Small intestine (tissue), 7 donors: ENCODE results near the gene SLC38A3. TPM values are rescaled to one million over a fixed set of nuclear protein-coding genes. Genes with fewer than 3 reads are reported as not detected.

Source experiments
- DNase-seq, 2 donors: peaks; one replicate each; pipeline versions ENCODE4 v3.0.0 to v3.0.0-alpha.2; 2013
- FAIRE-seq: peaks from 2 replicates; lab custom pipeline; 2012; peaks lifted over from hg19 to GRCh38; lab: Jason Lieb, UNC
- H3K27ac ChIP-seq, 3 donors: one replicate each; pipeline ENCODE4 v1.5.1; 2013; ENCODE audit warnings: low read length in 2 of 3, mild to moderate bottlenecking in 2 of 3, control low read depth in 1 of 3, inconsistent platforms in 1 of 3, low read depth in 1 of 3, moderate library complexity in 1 of 3
- H3K27me3 ChIP-seq, 3 donors: one replicate each; pipeline ENCODE4 v1.6.1; 2013; ENCODE audit warnings: low read length in 3 of 3, inconsistent platforms in 1 of 3; ENCODE audit not compliant: control insufficient read depth in 3 of 3, insufficient read depth in 3 of 3
- H3K36me3 ChIP-seq, 3 donors: one replicate each; pipeline ENCODE4 v1.6.1; 2013; ENCODE audit warnings: low read length in 3 of 3, inconsistent platforms in 1 of 3, low read depth in 1 of 3, mild to moderate bottlenecking in 1 of 3, moderate library complexity in 1 of 3; ENCODE audit not compliant: control insufficient read depth in 3 of 3, insufficient read depth in 2 of 3
- H3K4me1 ChIP-seq, 3 donors: one replicate each; pipeline ENCODE4 v1.6.1; 2013; ENCODE audit warnings: low read length in 2 of 3, inconsistent platforms in 1 of 3, low read depth in 1 of 3, mild to moderate bottlenecking in 1 of 3, moderate library complexity in 1 of 3; ENCODE audit not compliant: control insufficient read depth in 3 of 3, insufficient read depth in 2 of 3
- H3K4me3 ChIP-seq, 3 donors: one replicate each; pipeline ENCODE4 v1.5.1; 2013; ENCODE audit warnings: low read length in 3 of 3, control low read depth in 1 of 3, inconsistent platforms in 1 of 3, low read depth in 1 of 3, mild to moderate bottlenecking in 1 of 3, moderate library complexity in 1 of 3
- H3K9me3 ChIP-seq, 2 donors: one replicate each; pipeline ENCODE4 v1.6.1; 2013; ENCODE audit warnings: low read depth in 1 of 2, low read length in 1 of 2; ENCODE audit not compliant: control insufficient read depth in 2 of 2, insufficient read depth in 1 of 2
- WGBS, 3 donors: extraction: QIAGEN DNeasy Blood & Tissue Kit; methylation state at CpG; one replicate each; pipeline ENCODE4 v1.1.7; 2013; 5-methylcytosine and 5-hydroxymethylcytosine counted together
- polyA plus RNA-seq, 4 donors: library from polyadenylated mRNA; stranded (reverse) in 3 of 4; unstranded in 1 of 4; fragments of 200-250 nt in 3 of 4; fragments of 120-200 nt in 1 of 4; gene quantifications; one replicate each; pipeline versions ENCODE4 v1.2.1 to v1.2.3, GENCODE V29; 2013
- donor health status: healthy with polysubstance abuse.
- donor health status: control.
- donor health status: control.
- donor health status: Bipolar disorder and iron deficiency.
- donor health status: healthy.

Gene SLC38A3
- polyA plus RNA-seq, 4 donors, result 2.1 to 2.4 TPM; not detected in 2

DNA sequence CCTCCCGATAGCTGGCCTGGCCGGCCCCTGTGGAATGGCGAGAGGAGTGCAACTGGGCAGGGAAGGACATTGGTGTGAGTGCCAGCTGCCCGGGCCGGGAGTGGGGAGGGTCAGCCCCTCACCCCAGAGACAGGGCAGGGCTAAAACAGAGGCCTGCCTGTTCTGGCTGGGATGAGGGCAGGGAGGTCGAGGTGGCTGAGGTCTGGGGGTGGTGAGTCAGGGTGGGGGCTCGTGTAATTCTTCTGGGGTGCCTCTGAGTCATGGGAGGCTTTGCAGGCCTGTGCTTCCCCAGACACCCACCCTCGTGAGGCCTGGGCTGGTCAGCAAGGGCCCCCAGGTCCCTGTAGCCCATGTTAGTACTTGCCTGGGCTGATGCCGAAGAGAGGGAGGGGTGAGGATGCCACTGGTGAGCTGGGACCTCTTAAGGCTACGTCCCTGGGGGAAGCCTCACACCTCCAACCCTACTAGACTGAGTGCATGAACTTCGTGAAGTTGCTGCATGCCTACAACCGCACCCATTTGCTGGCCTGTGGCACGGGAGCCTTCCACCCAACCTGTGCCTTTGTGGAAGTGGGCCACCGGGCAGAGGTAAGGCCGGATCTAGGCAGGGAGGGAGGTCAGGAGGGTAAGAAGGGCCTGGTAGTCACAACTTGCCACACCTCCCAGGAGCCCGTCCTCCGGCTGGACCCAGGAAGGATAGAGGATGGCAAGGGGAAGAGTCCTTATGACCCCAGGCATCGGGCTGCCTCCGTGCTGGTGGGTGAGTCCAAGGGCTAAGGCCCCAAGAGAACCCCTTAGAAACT, 65.6 kb downstream of the SLC38A3 start:
- DNase-seq (peak in 1 of 2 donors; percentile 47), FAIRE-seq (no peak)
- Histone ChIP-seq H3K27ac (peak overlapping the region; percentile 93 to 99 (median 98)), H3K4me1 (peaks cover 0 to 84% (median 4%) of the 10 kb centered on the region in 3 donors), H3K4me3 (peak overlapping the region in 2 of 3 donors; percentile 65 to 66), H3K27me3 (peaks cover 0 to 22% (median 3%) of the 10 kb centered on the region in 3 donors), H3K9me3 (no peaks in the 10 kb centered on the region), H3K36me3 (peaks cover 2 to 52% (median 6%) of the 10 kb centered on the region in 3 donors)
- 63 to 77% (median 67%) methylated on average over 17 to 19 of the region's 19 CpGs for WGBS, 3 donors

Other genes with a start within 250 kb of the SLC38A3 start
- gene RBM5, start 116.4 kb upstream of the SLC38A3 start, polyA plus RNA-seq, result 100 to 1,000 TPM in 1 of 4 donors, 10 to 100 TPM in 3; 57.1 to 216 (median 84.3) TPM
- gene SEMA3F, start 49.9 kb upstream of the SLC38A3 start, polyA plus RNA-seq, result 10 to 100 TPM in 1 of 4 donors, 1 to 10 TPM in 3; 3.0 to 35.7 (median 4.3) TPM
- gene GNAT1, start 13.7 kb upstream of the SLC38A3 start, polyA plus RNA-seq, result not detected
- gene GNAI2, start 30.9 kb downstream of the SLC38A3 start, polyA plus RNA-seq, result 100 to 1,000 TPM in 2 of 4 donors, 10 to 100 TPM in 2; 23.9 to 117 (median 81.9) TPM
- gene SEMA3B, start 63.9 kb downstream of the SLC38A3 start, polyA plus RNA-seq, result 100 to 1,000 TPM in 3 of 4 donors, 10 to 100 TPM in 1; 39.2 to 204 (median 154) TPM
- under 1 TPM in 3 of 4 donors, not detected in 1; 0.21 to 0.54 (median 0.30) TPM for gene LSMEM2, start 73.8 kb downstream of the SLC38A3 start, polyA plus RNA-seq
- gene IFRD2, start 87.2 kb downstream of the SLC38A3 start, polyA plus RNA-seq, result 10 to 100 TPM; 46.3 to 93.4 (median 71.0) TPM
- gene HYAL3, start 94.1 kb downstream of the SLC38A3 start, polyA plus RNA-seq, result 1 to 10 TPM; 1.6 to 4.1 (median 2.5) TPM
- gene NAA80, start 94.1 kb downstream of the SLC38A3 start, polyA plus RNA-seq, result 1 to 10 TPM; 2.4 to 8.5 (median 7.3) TPM
- gene HYAL1, start 98.3 kb downstream of the SLC38A3 start, polyA plus RNA-seq, result 10 to 100 TPM in 1 of 4 donors, 1 to 10 TPM in 3; 1.1 to 11.1 (median 3.7) TPM
- 100 to 1,000 TPM in 1 of 4 donors, 10 to 100 TPM in 3; 11.0 to 124 (median 23.6) TPM for gene HYAL2, start 117.5 kb downstream of the SLC38A3 start, polyA plus RNA-seq
- gene TUSC2, start 123.0 kb downstream of the SLC38A3 start, polyA plus RNA-seq, result 10 to 100 TPM; 26.8 to 46.2 (median 30.6) TPM
- gene RASSF1, start 135.6 kb downstream of the SLC38A3 start, polyA plus RNA-seq, result 10 to 100 TPM; 16.3 to 39.0 (median 26.2) TPM
- 1 to 10 TPM in 2 of 4 donors, under 1 TPM in 2; 0.43 to 2.5 (median 1.2) TPM for gene ZMYND10, start 140.5 kb downstream of the SLC38A3 start, polyA plus RNA-seq
- 10 to 100 TPM; 16.2 to 31.8 (median 21.3) TPM for gene NPRL2, start 145.5 kb downstream of the SLC38A3 start, polyA plus RNA-seq
- gene CYB561D2, start 145.6 kb downstream of the SLC38A3 start, polyA plus RNA-seq, result 10 to 100 TPM; 25.8 to 39.1 (median 30.9) TPM
- gene TMEM115, start 154.2 kb downstream of the SLC38A3 start, polyA plus RNA-seq, result 10 to 100 TPM; 24.8 to 49.1 (median 31.0) TPM